ENCODE data around the gene CDYL2. TPM values are rescaled to one million over a fixed set of nuclear protein-coding genes. Genes with fewer than 3 reads are reported as not detected.

The CDYL2 gene
- total and polyA plus RNA-seq, 4 donors: 0.84 to 4.1 (median 2.3) TPM

DNA sequence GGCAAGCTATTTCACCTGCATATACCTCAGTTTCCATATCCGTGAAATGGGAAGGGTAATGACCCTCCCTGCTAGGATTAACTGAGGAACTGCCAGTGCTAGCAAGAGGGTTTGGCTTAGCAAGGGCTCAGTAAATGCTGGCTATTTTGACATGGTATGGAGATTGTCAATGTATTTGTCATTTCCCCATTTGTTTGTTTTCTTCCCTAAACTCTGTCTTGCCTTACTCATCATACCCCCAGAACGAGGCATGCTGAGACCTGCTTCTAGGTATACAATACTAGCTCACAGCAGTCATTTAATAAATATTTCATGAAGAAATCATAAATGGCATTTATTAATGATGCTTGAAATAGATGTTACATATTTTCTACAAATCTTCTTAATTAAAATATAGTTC is 139.6 kb downstream of the CDYL2 start (continued):
- TF ChIP-seq, protein P1, sequence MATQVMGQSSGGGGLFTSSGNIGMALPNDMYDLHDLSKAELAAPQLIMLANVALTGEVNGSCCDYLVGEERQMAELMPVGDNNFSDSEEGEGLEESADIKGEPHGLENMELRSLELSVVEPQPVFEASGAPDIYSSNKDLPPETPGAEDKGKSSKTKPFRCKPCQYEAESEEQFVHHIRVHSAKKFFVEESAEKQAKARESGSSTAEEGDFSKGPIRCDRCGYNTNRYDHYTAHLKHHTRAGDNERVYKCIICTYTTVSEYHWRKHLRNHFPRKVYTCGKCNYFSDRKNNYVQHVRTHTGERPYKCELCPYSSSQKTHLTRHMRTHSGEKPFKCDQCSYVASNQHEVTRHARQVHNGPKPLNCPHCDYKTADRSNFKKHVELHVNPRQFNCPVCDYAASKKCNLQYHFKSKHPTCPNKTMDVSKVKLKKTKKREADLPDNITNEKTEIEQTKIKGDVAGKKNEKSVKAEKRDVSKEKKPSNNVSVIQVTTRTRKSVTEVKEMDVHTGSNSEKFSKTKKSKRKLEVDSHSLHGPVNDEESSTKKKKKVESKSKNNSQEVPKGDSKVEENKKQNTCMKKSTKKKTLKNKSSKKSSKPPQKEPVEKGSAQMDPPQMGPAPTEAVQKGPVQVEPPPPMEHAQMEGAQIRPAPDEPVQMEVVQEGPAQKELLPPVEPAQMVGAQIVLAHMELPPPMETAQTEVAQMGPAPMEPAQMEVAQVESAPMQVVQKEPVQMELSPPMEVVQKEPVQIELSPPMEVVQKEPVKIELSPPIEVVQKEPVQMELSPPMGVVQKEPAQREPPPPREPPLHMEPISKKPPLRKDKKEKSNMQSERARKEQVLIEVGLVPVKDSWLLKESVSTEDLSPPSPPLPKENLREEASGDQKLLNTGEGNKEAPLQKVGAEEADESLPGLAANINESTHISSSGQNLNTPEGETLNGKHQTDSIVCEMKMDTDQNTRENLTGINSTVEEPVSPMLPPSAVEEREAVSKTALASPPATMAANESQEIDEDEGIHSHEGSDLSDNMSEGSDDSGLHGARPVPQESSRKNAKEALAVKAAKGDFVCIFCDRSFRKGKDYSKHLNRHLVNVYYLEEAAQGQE (IDR thresholded peaks at IDR 0.05): no peak
- TF ChIP-seq EGR1 (IDR thresholded peaks at IDR 0.05; ENCODE audit: low read depth in 2 of 2): no peak

DNA sequence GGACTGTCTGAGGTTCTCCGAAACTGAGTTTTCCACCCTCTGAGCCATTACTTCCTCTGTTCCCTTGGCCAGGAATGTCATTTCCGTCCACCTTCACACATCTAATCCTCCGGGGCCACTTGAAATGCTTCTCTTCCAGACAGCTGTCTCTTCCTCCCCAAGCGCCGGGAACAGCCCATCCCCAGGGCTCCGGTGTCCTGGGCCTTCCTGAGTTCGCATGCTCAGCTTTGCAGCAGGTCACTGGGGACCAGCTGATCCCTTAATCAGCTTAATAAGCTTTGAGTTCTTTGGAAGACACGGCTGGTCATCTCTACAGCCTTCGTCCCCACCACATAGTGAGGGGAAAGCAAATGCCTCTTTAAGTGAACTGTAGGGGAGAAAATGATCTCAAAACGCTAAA is 140.2 kb downstream of the CDYL2 start:
- no peak overlapping the region for H3K27ac ChIP-seq (ENCODE audit: low read depth in 1 of 2, low read length in 2 of 2)
- H3K27me3 ChIP-seq (ENCODE audit: control insufficient read depth in 4 of 4, insufficient read depth in 4 of 4, low read length in 3 of 4): no peaks in the 10 kb centered on the region
- DNase-seq (ENCODE audit: low spot score): no peak
- no peak overlapping the region for H3K4me3 ChIP-seq (ENCODE audit: low read depth in 1 of 3, low read length in 3 of 3)
- no peaks in the 10 kb centered on the region for H3K4me1 ChIP-seq (ENCODE audit: control insufficient read depth in 4 of 4, insufficient read depth in 4 of 4, low read length in 3 of 4)
- H3K9ac ChIP-seq (ENCODE audit: low read depth in 1 of 2, low read length in 2 of 2): no peak overlapping the region
- H3K9me3 ChIP-seq (ENCODE audit: control insufficient read depth in 4 of 4, low read length in 3 of 4): peaks cover 0 to 4% (median 0%) of the 10 kb centered on the region in 4 donors
- TF ChIP-seq TAF1 (conservative IDR thresholded peaks at IDR 0.05): no peak
- WGBS: 90% methylated on average over 10 of the region's 10 CpGs
- H3K36me3 ChIP-seq (ENCODE audit: control insufficient read depth in 4 of 4, insufficient read depth in 3 of 4, low read depth in 1 of 4, low read length in 3 of 4): no peaks in the 10 kb centered on the region

DNA sequence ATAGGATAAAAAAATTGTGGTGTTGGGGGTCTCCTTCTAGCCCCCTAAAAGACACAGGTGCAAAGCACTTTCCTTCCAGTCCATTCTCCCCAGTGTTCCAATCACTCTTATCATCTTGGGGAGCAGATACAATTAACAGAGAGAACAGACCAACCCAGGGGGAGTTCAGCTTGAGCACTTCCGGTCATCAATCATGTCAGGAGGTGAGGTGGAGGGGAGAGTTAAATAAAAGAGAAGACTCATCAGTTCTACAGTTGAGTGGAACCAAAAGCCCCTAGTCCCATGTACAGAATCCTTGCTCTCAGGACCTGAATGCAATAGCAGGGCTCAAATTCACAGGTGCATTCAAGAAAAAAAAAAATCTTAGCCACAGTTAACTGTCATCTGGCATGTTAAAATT is 141.3 kb downstream of the CDYL2 start:
- TF ChIP-seq FOXA2 (IDR thresholded peaks at IDR 0.05): no peak
- TF ChIP-seq, protein P2, sequence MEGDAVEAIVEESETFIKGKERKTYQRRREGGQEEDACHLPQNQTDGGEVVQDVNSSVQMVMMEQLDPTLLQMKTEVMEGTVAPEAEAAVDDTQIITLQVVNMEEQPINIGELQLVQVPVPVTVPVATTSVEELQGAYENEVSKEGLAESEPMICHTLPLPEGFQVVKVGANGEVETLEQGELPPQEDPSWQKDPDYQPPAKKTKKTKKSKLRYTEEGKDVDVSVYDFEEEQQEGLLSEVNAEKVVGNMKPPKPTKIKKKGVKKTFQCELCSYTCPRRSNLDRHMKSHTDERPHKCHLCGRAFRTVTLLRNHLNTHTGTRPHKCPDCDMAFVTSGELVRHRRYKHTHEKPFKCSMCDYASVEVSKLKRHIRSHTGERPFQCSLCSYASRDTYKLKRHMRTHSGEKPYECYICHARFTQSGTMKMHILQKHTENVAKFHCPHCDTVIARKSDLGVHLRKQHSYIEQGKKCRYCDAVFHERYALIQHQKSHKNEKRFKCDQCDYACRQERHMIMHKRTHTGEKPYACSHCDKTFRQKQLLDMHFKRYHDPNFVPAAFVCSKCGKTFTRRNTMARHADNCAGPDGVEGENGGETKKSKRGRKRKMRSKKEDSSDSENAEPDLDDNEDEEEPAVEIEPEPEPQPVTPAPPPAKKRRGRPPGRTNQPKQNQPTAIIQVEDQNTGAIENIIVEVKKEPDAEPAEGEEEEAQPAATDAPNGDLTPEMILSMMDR (IDR thresholded peaks at IDR 0.05; ENCODE audit: low read depth, low read length, missing input control): no peak
- TF ChIP-seq RXRA (IDR thresholded peaks at IDR 0.05): no peak
- TF ChIP-seq, protein P3, sequence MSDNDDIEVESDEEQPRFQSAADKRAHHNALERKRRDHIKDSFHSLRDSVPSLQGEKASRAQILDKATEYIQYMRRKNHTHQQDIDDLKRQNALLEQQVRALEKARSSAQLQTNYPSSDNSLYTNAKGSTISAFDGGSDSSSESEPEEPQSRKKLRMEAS (IDR thresholded peaks at IDR 0.05): no peak
- no peak for TF ChIP-seq JUND (IDR thresholded peaks at IDR 0.05)
- TF ChIP-seq RAD21 (IDR thresholded peaks at IDR 0.05): no peak
- TF ChIP-seq GABPA (IDR thresholded peaks at IDR 0.05 in 1 of 2, conservative IDR thresholded peaks at IDR 0.05 in 1 of 2): no peak
- TF ChIP-seq, protein P4, sequence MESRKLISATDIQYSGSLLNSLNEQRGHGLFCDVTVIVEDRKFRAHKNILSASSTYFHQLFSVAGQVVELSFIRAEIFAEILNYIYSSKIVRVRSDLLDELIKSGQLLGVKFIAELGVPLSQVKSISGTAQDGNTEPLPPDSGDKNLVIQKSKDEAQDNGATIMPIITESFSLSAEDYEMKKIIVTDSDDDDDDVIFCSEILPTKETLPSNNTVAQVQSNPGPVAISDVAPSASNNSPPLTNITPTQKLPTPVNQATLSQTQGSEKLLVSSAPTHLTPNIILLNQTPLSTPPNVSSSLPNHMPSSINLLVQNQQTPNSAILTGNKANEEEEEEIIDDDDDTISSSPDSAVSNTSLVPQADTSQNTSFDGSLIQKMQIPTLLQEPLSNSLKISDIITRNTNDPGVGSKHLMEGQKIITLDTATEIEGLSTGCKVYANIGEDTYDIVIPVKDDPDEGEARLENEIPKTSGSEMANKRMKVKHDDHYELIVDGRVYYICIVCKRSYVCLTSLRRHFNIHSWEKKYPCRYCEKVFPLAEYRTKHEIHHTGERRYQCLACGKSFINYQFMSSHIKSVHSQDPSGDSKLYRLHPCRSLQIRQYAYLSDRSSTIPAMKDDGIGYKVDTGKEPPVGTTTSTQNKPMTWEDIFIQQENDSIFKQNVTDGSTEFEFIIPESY (IDR thresholded peaks at IDR 0.05): no peak
- TF ChIP-seq, protein P1 (IDR thresholded peaks at IDR 0.05): no peak
- no peak for DNase-seq (ENCODE audit: low spot score)
- 93% methylated on average over 1 of the region's 1 CpG for WGBS
- Histone ChIP-seq H3K27me3 (ENCODE audit: control insufficient read depth in 4 of 4, insufficient read depth in 4 of 4, low read length in 3 of 4) (no peaks in the 10 kb centered on the region), H3K4me1 (ENCODE audit: control insufficient read depth in 4 of 4, insufficient read depth in 4 of 4, low read length in 3 of 4) (no peaks in the 10 kb centered on the region), H3K36me3 (ENCODE audit: control insufficient read depth in 4 of 4, insufficient read depth in 3 of 4, low read depth in 1 of 4, low read length in 3 of 4) (no peaks in the 10 kb centered on the region), H3K27ac (ENCODE audit: low read depth in 1 of 2, low read length in 2 of 2) (no peak overlapping the region), H3K4me3 (ENCODE audit: low read depth in 1 of 3, low read length in 3 of 3) (no peak overlapping the region), H3K9ac (ENCODE audit: low read depth in 1 of 2, low read length in 2 of 2) (no peak overlapping the region), H3K9me3 (ENCODE audit: control insufficient read depth in 4 of 4, low read length in 3 of 4) (peaks cover 0 to 4% (median 0%) of the 10 kb centered on the region in 4 donors)

Measured in liver (tissue), 9 donors.